HL-60 (cell line): ENCODE results near the gene RGL1.
"Not testable (repeated sequence)": the region's sequence is repeated elsewhere in the genome, so short reads cannot be mapped to it uniquely, and the experiment has no call there.

ENCODE experiments used
- DNase-seq, 2 experiments: peaks; one replicate each; pipeline ENCODE4 v3.0.0-alpha.2; 2010 to 2020; ENCODE audit warnings: low read depth in 1 of 2, low spot score in 1 of 2
- H3K27ac ChIP-seq: fragments of 250-450 bp; sonication (Bioruptor Pico); replicated peaks from 2 replicates; pipeline ENCODE4 v1.5.1; 2020; ENCODE audit warnings: mild to moderate bottlenecking, moderate library complexity
- H3K27me3 ChIP-seq: fragments of 250-450 bp; sonication (Bioruptor Pico); 2 replicates; pipeline ENCODE4 v1.5.1; 2021; ENCODE audit warnings: mild to moderate bottlenecking, moderate library complexity; ENCODE audit not compliant: insufficient read depth, poor library complexity, severe bottlenecking
- H3K4me3 ChIP-seq: replicated peaks from 2 replicates; pipeline ENCODE4 v1.5.1; 2011; ENCODE audit warnings: mild to moderate bottlenecking, control low read depth, low read length; ENCODE audit not compliant: insufficient read depth
- GABPA ChIP-seq: IDR thresholded peaks from 2 replicates; pipeline ENCODE4 v1.6.1; 2012; ENCODE audit warnings: low read depth
- POLR2AphosphoS5 ChIP-seq: IDR thresholded peaks from 2 replicates; pipeline ENCODE4 v1.6.1; 2012; ENCODE audit warnings: low read depth
- SPI1 ChIP-seq: IDR thresholded peaks from 2 replicates; pipeline ENCODE4 v1.6.1; 2012; ENCODE audit warnings: low read depth, mild to moderate bottlenecking, borderline replicate concordance
- TF ChIP-seq, protein P1 (sequence below): IDR thresholded peaks from one replicate; pipeline ENCODE4 v1.5.1; 2011; ENCODE audit warnings: low read length, control low read depth, inconsistent platforms; ENCODE audit not compliant: insufficient read depth
- TF ChIP-seq, protein P2 (sequence below): IDR thresholded peaks from 2 replicates; pipeline ENCODE4 v1.6.1; 2012; ENCODE audit warnings: low read depth; ENCODE audit not compliant: insufficient replicate concordance

RGL1 gene

DNA sequence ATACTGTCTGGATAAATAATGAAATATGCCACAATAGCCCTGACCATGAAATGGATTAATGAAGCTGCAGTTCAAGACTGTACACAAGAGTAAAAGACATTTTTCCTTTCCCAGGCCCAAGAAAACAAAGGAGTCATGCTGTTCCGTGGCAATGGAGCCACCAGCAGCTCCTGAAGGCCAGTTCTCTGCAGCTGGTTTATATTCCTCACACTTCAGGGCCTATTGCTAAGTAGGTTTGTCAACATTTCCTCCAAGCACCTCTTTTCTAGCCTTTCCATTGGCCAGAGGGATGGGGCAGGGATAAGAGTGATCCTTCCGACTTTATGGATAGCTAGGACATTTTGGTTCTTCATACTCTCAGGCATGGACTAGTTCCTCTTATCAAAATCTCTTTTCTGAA is 24.2 kb upstream of the RGL1 start:
- Histone ChIP-seq H3K27me3 (no peaks in the 10 kb centered on the region), H3K27ac (no peak overlapping the region), H3K4me3 (no peak overlapping the region)
- TF ChIP-seq, protein P1, sequence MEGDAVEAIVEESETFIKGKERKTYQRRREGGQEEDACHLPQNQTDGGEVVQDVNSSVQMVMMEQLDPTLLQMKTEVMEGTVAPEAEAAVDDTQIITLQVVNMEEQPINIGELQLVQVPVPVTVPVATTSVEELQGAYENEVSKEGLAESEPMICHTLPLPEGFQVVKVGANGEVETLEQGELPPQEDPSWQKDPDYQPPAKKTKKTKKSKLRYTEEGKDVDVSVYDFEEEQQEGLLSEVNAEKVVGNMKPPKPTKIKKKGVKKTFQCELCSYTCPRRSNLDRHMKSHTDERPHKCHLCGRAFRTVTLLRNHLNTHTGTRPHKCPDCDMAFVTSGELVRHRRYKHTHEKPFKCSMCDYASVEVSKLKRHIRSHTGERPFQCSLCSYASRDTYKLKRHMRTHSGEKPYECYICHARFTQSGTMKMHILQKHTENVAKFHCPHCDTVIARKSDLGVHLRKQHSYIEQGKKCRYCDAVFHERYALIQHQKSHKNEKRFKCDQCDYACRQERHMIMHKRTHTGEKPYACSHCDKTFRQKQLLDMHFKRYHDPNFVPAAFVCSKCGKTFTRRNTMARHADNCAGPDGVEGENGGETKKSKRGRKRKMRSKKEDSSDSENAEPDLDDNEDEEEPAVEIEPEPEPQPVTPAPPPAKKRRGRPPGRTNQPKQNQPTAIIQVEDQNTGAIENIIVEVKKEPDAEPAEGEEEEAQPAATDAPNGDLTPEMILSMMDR, result no peak
- TF ChIP-seq SPI1 (no peak), GABPA (no peak), POLR2AphosphoS5 (no peak)
- TF ChIP-seq, protein P2, sequence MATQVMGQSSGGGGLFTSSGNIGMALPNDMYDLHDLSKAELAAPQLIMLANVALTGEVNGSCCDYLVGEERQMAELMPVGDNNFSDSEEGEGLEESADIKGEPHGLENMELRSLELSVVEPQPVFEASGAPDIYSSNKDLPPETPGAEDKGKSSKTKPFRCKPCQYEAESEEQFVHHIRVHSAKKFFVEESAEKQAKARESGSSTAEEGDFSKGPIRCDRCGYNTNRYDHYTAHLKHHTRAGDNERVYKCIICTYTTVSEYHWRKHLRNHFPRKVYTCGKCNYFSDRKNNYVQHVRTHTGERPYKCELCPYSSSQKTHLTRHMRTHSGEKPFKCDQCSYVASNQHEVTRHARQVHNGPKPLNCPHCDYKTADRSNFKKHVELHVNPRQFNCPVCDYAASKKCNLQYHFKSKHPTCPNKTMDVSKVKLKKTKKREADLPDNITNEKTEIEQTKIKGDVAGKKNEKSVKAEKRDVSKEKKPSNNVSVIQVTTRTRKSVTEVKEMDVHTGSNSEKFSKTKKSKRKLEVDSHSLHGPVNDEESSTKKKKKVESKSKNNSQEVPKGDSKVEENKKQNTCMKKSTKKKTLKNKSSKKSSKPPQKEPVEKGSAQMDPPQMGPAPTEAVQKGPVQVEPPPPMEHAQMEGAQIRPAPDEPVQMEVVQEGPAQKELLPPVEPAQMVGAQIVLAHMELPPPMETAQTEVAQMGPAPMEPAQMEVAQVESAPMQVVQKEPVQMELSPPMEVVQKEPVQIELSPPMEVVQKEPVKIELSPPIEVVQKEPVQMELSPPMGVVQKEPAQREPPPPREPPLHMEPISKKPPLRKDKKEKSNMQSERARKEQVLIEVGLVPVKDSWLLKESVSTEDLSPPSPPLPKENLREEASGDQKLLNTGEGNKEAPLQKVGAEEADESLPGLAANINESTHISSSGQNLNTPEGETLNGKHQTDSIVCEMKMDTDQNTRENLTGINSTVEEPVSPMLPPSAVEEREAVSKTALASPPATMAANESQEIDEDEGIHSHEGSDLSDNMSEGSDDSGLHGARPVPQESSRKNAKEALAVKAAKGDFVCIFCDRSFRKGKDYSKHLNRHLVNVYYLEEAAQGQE, result no peak
- no peak for DNase-seq

DNA sequence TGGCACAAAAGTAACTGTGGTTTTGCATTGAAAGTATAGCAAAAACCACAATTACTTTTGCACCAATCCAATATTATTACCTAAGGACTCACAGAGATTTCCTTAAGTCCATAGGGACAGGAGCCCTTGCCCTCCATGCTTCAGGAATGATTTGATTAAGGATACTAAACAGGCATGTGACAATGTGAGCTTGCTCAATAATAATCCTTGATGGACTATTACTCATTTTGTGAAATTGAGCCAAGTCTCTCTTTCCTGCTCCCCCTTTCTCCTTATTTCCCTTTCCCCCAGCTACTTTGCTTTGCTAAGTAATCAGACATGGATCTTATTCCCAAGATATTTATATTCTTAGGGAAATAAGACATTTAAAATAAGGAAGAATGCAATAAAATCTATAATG is 21.6 kb upstream of the RGL1 start:
- no peak overlapping the region for H3K4me3 ChIP-seq
- no peak for TF ChIP-seq SPI1
- TF ChIP-seq, protein P1, result no peak
- TF ChIP-seq, protein P2, result no peak
- TF ChIP-seq POLR2AphosphoS5, result no peak
- no peak for TF ChIP-seq GABPA
- DNase-seq, result no peak
- H3K27ac ChIP-seq, result no peak overlapping the region
- no peaks in the 10 kb centered on the region for H3K27me3 ChIP-seq

DNA sequence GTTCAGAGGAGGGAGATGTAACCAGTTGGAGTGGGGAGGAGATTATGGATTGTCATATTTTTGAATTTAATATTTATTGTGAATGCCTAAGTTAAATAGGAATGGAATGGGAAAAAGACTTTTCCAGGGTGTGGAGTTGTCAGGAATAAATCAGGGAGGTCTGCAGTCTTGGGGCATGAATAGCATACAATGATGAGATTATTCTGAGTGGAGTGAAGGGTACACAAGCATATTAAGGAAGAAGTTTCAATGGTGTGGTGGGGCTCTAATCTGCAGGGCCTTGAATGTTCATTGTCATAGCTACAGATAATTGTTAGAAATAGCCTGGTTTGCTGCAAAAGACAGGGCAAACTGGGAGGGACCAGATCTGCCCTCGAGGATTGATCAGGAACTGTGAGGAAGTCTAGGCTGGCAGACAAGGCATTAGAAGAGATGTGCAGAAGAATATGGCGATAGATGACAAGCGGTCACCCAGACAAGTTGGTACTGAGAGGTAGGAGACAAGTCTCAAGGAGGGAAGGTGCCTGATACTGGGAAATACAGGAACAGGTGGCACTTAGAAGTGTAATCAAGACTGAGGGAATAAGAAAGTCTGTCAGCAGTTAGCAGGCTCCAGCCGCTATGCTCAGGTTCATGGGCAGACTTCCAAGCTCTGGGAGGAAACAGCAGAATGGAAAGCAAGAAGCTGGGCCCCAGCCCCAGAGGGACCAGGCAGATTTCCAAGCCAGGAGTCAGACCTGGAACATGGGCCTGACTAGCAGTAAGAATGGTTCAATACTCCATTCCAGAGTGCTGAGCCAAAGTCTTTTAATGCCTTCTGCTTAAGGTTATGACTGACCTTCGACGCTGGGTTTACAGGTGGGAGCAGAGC is 20.9 kb upstream of the RGL1 start:
- Histone ChIP-seq H3K4me3 (no peak overlapping the region), H3K27me3 (no peaks in the 10 kb centered on the region), H3K27ac (no peak overlapping the region)
- no peak for DNase-seq
- TF ChIP-seq SPI1, result no peak
- TF ChIP-seq, protein P2, result no peak
- TF ChIP-seq POLR2AphosphoS5, result no peak
- TF ChIP-seq, protein P1, result no peak
- TF ChIP-seq GABPA, result no peak

DNA sequence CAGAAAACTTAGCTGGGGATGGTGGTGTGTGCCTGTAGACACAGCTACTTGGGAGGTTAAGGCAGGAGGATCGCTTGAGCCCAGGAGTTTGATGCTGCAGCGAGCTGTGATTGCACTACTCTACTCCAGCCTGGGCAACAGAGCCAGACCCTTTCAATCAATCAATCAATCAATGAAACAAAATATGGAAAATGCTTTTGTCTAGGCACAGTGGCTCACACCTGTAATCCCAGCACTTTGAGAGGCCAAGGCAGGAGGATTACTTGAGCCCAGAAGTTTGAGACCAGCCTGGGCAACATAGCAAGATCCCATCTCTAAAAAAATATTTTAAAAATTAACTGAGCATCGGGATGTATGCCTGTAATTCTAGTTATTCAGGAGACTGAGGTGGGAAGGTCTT is 19.0 kb upstream of the RGL1 start:
- H3K4me3 ChIP-seq, DNase-seq, H3K27ac ChIP-seq, H3K27me3 ChIP-seq: not testable (repeated sequence)
